Globus pallidus (tissue), 1 donor: ENCODE data around the gene CAPSL.
"Not testable (repeated sequence)": the region's sequence is repeated elsewhere in the genome, so short reads cannot be mapped to it uniquely, and the experiment has no call there.

Experiments
- DNase-seq: peaks from one replicate; pipeline ENCODE4 v3.0.0-alpha.2; 2015; ENCODE audit warnings: low spot score

Gene CAPSL

DNA sequence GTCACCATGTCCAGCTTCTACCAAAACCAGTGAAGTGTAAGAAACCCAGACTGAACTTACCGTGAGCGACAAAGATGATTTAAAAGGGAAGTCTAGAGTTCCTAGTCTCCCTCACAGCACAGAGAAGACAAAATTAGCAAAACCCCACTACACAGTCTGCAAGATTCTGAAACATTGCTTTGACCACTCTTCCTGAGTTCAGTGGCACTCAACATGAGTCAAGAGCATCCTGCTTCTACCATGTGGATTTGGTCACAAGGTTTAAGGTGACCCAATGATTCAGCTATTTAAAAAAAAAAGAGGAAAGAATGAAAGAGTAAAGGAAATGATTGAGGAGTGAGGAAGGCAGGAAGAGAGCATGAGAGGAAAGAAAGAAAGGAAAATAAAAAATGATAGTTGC lies 62.0 kb downstream of the CAPSL start:
- no peak for DNase-seq

DNA sequence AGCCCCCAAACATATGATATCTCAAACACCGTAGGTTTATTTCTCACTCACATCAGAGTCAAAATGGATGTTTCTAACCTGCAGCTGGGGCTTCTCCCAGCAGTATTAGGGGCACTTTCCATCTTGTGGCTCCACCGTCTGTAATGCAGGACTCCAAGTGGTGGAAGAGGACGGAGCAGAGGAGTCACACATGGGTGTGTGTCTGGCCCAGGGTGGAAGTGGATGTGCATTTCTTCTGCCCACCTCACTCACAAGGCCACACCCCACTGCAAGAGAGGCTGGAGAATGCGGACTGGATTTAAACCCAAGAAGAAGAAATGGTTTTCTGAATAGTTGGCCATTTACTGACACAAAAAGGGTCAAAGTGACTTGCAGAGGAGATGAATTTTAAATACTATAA lies 67.8 kb downstream of the CAPSL start:
- no peak for DNase-seq

DNA sequence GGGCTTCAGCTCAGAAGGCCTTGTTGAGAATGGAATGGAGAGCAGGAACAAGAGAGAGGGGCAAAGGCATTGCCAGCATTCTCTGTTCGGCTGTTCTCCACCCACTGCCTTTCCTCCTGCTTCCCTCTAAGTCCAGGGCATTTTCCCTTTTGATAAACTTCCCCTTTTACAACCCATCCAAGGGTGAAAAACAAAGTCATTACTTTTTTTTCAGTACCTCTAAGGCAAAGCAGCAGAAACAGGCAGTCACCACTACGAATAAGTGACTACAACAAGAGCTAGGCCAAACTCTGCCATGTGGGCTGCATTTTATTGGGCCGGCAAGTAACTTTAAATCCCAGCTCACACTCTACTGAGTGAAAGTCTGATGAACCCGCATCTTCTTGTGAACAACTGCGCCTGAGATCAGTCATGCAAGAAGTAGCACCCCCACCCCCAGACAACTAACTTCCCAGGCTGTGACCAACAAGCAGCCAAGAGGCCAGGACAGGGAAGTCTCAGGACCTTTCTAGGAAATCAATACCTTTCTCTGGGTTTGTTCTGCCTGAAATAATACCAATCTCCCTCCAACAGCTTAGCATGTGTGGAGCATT lies 68.6 kb downstream of the CAPSL start:
- DNase-seq = no peak

DNA sequence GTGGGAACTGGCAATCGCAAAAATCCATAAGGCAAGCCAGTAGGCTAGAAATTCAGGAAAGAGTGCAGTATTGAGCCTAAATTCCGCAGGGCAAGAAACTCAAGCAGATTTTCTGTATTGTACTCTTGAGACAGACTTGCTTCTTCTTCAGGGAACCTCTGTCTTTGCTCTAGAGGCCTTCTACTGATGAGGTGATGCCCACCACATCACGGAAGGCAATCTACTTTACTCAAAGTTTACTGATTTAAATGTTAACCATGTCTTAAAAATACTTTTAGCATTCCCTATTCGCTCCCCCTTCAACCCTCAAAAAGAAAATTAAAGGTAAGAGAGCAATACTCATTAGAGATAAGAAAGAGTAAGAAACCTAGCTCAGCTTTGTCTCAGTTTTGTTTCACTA lies 70.4 kb downstream of the CAPSL start:
- no peak for DNase-seq

DNA sequence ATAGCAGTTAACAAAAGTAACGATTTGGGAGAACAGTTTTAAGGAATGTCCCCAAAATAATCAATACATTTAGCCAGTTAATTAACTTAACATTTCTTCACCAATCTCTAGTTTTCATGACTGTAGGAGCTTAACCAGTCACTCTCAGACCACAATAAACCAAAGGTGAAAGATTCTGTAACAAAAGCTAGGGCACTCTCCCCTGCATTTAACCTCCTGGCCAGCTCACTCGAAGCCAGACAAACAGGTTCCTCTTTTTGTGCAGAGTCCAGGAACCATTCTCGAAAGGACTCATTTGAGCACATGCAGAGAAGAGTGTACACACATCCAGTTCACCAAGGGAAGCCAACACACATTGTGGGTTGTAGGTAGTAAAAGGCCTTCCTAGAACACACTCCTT lies 75.3 kb downstream of the CAPSL start:
- no peak for DNase-seq

DNA sequence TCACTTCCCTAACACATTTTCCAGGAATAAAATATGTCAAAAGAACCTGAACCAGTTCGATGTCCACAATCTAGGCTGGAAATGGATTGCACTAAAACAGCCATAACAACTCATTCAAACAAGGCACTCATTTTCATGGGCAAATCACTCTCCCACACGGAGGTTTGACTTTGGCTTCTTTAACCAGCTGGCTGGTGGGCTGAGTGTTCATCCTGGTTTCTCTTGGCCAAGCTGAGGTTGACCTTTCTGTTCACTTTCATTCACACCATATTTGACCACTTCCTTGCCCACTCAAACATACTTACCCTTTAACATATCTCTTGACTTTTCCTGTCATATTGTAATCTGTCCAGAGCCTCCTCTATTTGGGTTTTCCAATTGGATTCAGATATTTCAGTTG lies 76.3 kb downstream of the CAPSL start:
- no peak for DNase-seq

DNA sequence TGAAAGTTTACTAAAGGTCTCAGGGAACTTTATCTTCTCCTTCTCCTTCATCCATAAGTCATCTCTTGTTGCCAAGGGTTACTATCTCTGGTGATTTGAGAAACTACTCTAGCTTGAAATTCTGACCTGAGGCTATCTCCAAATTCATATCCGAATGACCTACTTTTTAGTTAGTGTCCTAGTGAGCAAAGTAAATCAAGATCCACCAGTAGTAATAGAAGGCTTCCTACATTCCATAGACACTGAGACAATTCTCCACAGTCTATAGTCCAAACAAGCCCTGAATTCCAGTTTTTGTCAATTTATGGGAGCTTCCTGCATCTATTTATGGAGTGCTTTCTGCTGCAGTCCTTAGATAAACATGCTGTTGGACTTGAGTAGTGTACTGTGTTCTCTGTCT lies 76.7 kb downstream of the CAPSL start:
- DNase-seq = no peak

DNA sequence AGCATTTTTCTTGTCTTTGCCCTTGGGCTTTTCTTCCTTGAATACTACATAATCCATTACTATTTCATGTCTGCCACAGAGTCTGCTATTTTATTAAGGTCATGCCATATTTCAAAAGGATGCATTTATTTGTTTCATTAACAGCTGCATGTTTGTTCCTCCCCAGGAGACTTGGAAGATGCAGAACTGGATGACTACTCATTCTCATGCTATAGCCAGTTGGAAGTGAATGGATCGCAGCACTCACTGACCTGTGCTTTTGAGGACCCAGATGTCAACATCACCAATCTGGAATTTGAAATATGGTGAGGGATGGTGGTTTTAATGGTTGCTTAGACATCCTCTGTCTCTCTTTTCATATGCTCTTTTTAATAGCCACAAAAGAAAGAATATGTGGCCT lies 77.7 kb downstream of the CAPSL start:
- no peak for DNase-seq

DNA sequence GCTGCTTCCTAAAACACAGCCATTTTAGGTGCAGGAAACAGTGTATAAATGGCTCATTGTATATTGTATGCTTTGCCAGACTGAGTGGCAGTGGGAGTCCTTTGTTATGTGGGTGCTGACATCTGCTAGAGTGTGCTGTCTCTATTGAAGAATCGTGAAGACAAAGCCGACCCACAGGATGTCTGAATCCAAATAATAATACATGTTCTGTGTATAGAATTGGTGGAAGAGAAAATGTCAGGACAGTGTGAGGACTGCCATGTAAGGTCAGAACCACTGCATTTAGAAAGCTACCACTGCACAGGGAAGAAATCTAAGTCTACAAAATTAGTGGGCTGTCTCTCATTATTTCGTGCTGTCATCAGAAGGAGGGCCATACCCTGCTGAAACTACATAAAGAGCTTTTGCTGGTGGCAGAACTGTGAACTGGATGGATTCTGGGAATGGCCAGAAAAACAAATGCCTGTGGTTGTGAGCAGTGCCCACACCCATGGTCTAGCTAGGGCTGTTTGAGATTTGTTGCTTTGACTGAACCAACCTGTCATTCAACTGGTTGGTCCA lies 79.2 kb downstream of the CAPSL start:
- DNase-seq = peak; percentile 41

DNA sequence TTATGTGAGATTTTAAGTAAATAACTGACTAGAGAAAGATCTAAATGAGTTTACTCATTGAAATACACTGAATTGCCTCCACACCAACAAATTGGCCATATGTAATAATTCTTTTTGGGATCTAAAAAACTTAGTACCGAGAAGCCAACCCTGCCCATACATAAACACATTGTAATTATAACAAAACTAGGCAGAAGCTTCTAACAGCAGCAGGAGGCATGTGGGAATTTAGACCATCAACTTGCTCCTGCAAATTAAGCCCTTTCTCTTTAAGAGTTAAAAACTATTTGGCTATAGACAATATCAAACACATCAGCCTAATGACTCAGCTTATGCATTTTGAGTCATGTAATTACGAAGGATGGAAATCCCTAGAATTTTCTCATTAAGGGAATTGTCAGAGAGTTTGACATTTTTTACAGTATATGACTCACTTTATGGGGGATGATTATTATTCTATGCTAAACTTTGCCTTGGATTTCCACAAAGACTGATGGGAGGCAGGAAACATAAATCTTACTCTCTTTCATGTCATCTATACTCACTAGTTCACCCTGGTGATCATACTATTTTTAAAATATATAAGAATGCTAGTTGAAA lies 80.7 kb downstream of the CAPSL start:
- no peak for DNase-seq

DNA sequence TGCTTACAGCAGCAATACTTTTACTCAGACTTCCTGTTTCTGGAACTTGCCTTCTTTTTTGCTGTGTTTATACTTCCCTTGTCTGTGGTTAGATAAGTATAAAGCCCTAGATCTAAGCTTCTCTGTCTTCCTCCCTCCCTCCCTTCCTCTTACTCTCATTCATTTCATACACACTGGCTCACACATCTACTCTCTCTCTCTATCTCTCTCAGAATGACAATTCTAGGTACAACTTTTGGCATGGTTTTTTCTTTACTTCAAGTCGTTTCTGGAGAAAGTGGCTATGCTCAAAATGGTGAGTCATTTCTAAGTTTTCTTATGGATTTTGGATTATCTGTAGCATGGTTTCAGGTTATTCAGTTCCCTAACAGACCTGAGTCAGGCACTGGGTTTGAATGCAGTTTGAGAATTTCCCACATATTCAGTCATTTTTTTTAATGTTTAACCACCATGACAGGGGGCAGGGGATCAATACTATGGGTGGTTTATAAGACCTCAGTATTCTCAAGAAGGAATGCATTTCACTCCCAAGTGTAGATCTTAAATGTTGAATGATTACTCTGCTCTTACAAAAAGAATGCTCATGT lies 81.6 kb downstream of the CAPSL start, which contains the start of gene IL7R:
Gene IL7R (plus strand): TSS at position 127 of the 587 bp plus-strand sequence. CDS start 87 bp downstream, at position 214.
- DNase-seq = no peak

DNA sequence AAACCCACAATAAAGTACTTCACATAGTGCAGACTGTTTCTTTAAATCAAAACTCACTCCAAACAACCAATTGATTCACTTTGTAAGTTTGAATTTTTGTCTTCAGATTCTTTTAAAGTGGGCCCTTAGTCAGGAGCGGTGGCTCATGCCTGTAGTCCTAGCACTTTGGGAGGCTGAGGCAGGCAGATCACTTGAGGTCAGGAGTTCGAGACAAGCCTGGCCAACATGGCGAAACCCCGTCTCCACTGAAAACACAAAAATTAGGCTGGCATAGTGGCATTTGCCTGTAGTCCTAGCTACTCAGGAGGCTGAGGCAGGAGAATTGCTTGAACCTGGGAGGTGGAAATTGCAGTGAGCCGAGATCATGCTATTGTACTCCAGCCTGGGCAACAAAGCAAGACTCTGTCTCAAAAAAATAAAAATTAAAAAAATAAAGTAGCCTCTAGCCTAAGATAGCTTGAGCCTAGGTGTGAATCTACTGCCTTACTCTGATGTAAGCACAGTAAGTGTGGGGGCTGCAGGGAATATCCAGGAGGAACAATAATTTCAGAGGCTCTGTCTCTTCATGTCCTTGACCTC lies 82.1 kb downstream of the CAPSL start:
- DNase-seq = not testable (repeated sequence)

DNA sequence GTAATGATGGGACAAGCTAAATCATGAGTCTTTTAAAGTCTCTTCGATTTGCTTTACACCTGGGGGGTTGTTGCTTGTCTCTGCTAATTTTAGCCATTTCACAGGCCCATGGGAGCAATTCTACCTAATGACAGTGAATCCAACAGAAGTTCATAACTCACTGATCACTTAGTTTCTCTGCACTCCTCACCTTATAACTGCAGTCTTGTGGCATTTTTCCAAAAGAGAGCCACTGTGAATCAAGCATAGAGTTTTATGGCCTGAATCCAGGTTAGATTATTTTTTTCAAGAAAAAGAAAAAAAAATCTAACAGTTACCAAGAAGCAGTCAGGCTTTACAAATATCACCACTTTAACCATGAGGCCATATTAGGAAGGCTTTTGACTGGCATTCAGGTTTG lies 83.2 kb downstream of the CAPSL start:
- no peak for DNase-seq
